Stomach (tissue), 9 donors: Measurements from ENCODE around the gene TMEM135. TPM values are rescaled to one million over a fixed set of nuclear protein-coding genes. Genes with fewer than 3 reads are reported as not detected.

Experiments
- DNase-seq, 2 donors: peaks; one replicate each; pipeline versions ENCODE4 v3.0.0 to v3.0.0-alpha.2; 2013 to 2019
- H3K27ac ChIP-seq, 5 donors: fragments of 200-600 bp in 4 of 5; sonication (generic) in 4 of 5; one replicate each; pipeline ENCODE4 v1.5.1; 2013 to 2019; ENCODE audit warnings: mild to moderate bottlenecking in 1 of 5, moderate library complexity in 1 of 5
- H3K27me3 ChIP-seq, 3 donors: fragments of 200-600 bp; sonication (generic); one replicate each; pipeline ENCODE4 v1.5.1; 2017 to 2019; ENCODE audit warnings: mixed run types in 1 of 3
- H3K36me3 ChIP-seq, 4 donors: fragments of 200-600 bp; sonication (generic); 1 replicate in 3 of 4; 2 replicates in 1 of 4; pipeline ENCODE4 v1.5.1; 2016 to 2019
- H3K4me1 ChIP-seq, 4 donors: fragments of 200-600 bp; sonication (generic); one replicate each; pipeline ENCODE4 v1.5.1; 2016 to 2019
- H3K4me3 ChIP-seq, 4 donors: fragments of 200-600 bp; sonication (generic) in 3 of 4; one replicate each; pipeline ENCODE4 v1.5.1; 2016 to 2019; ENCODE audit warnings: mild to moderate bottlenecking in 1 of 4
- H3K9me3 ChIP-seq, 4 donors: fragments of 200-600 bp; sonication (generic); one replicate each; pipeline ENCODE4 v1.5.1; 2016 to 2019
- CTCF ChIP-seq, 7 experiments: fragments of 450-650 bp in 4 of 7; fragments of 200-600 bp in 3 of 7; sonication (generic) in 3 of 7; IDR thresholded peaks; one replicate each; pipeline ENCODE4 v1.5.1; 2016 to 2019; ENCODE audit warnings: antibody characterized with exemption in 7 of 7, control low read depth in 2 of 7, mild to moderate bottlenecking in 1 of 7
- EP300 ChIP-seq: sonication (generic); formaldehyde crosslinking; IDR thresholded peaks from one replicate; pipeline ENCODE4 v1.6.1; 2017; ENCODE audit warnings: antibody characterized with exemption
- POLR2A ChIP-seq, 4 donors: fragments of 450-650 bp; IDR thresholded peaks; one replicate each; pipeline ENCODE4 v1.6.1; 2016; ENCODE audit warnings: antibody characterized with exemption in 4 of 4, control low read depth in 2 of 4, mild to moderate bottlenecking in 1 of 4, moderate library complexity in 1 of 4
- POLR2AphosphoS5 ChIP-seq, 3 donors: sonication (generic); formaldehyde crosslinking; IDR thresholded peaks; one replicate each; pipeline ENCODE4 v1.6.1; 2016; ENCODE audit warnings: antibody characterized with exemption in 3 of 3
- whole genome bisulfite sequencing, 5 donors: extraction: QIAGEN DNeasy Blood & Tissue Kit in 3 of 5; methylation state at CpG; one replicate each; pipeline versions ENCODE4 v1.1.5 to v1.1.7; 2013 to 2018; 5-methylcytosine and 5-hydroxymethylcytosine counted together
- intact Hi-C: fragments of 100-400 bp; cut with DNase I; formaldehyde crosslinking; loops from one replicate; pipeline ENCODE4 v1.15.1; 2023; ENCODE audit warnings: low total_unique reads
- polyA plus RNA-seq, 3 donors: library from polyadenylated mRNA; stranded (reverse); fragments of 200-250 nt; gene quantifications; one replicate each; pipeline ENCODE4 v1.2.3, GENCODE V29; 2013
- total RNA-seq, 5 donors: library from RNA; depleted of rRNA; stranded (reverse); fragments of >200 nt; gene quantifications; one replicate each; pipeline versions ENCODE4 v1.1.0 to v1.2.3, GENCODE V29; 2014 to 2016
- donor health status: healthy with polysubstance abuse.
- donor health status: Bipolar disorder and iron deficiency.
- donor health status: healthy.

The TMEM135 gene
- total and polyA plus RNA-seq, 8 donors, result 0.58 to 202 (median 3.9) TPM

- WGBS, 5 donors, result 86 to 96% (median 94%) methylated on average over 2 of the region's 2 CpGs
- DNase-seq, result no peak
Measured at GRCh38 chr11:87201376-87201775, 163.6 kb downstream of the TMEM135 start.

GRCh38 chr11:87203907-87204602 lies 166.3 kb downstream of the TMEM135 start:
- 66 to 86% (median 76%) methylated on average over 5 of the region's 5 CpGs for WGBS, 5 donors
- intact Hi-C loops, result no loop called here
- no peak for DNase-seq

More at GRCh38 chr11:87201376-87201775, 163.6 kb downstream of the TMEM135 start:
- Histone ChIP-seq H3K4me1 (no peaks in the 10 kb centered on the region), H3K9me3 (no peaks in the 10 kb centered on the region), H3K4me3 (no peak overlapping the region), H3K27ac (no peak overlapping the region), H3K36me3 (no peaks in the 10 kb centered on the region), H3K27me3 (no peaks in the 10 kb centered on the region)
- TF ChIP-seq CTCF (IDR thresholded peaks at IDR 0.05) (no peak), EP300 (no peak), POLR2A (IDR thresholded peaks at IDR 0.05) (no peak)
- intact Hi-C loops, result no loop called here

GRCh38 chr11:87212891-87213290 lies 175.2 kb downstream of the TMEM135 start:
- H3K4me3 ChIP-seq, result no peak overlapping the region
- WGBS, 5 donors, result 81 to 98% (median 93%) methylated on average over 1 of the region's 1 CpG

More at GRCh38 chr11:87203907-87204602, 166.3 kb downstream of the TMEM135 start:
- Histone ChIP-seq H3K36me3 (no peaks in the 10 kb centered on the region), H3K4me1 (no peaks in the 10 kb centered on the region), H3K27me3 (no peaks in the 10 kb centered on the region), H3K9me3 (no peaks in the 10 kb centered on the region), H3K27ac (no peak overlapping the region), H3K4me3 (no peak overlapping the region)
- no peak for TF ChIP-seq POLR2A (IDR thresholded peaks at IDR 0.05)
- no peak for TF ChIP-seq POLR2AphosphoS5 (IDR thresholded peaks at IDR 0.05)
- TF ChIP-seq CTCF (IDR thresholded peaks at IDR 0.05), result no peak
- no peak for TF ChIP-seq EP300

GRCh38 chr11:87213444-87213843 lies 175.7 kb downstream of the TMEM135 start:
- no peak for DNase-seq
- Histone ChIP-seq H3K27ac (no peak overlapping the region), H3K4me3 (no peak overlapping the region), H3K9me3 (no peaks in the 10 kb centered on the region), H3K27me3 (no peaks in the 10 kb centered on the region), H3K36me3 (no peaks in the 10 kb centered on the region), H3K4me1 (no peaks in the 10 kb centered on the region)
- intact Hi-C loops, result no loop called here
- TF ChIP-seq POLR2AphosphoS5 (IDR thresholded peaks at IDR 0.05) (no peak), POLR2A (IDR thresholded peaks at IDR 0.05) (no peak), CTCF (IDR thresholded peaks at IDR 0.05) (no peak), EP300 (no peak)
- WGBS, 5 donors, result 74 to 91% (median 86%) methylated on average over 2 of the region's 2 CpGs

More at GRCh38 chr11:87212891-87213290, 175.2 kb downstream of the TMEM135 start:
- H3K27me3 ChIP-seq, result no peaks in the 10 kb centered on the region
- TF ChIP-seq EP300 (no peak), CTCF (IDR thresholded peaks at IDR 0.05) (no peak), POLR2AphosphoS5 (IDR thresholded peaks at IDR 0.05) (no peak), POLR2A (IDR thresholded peaks at IDR 0.05) (no peak)
- no peaks in the 10 kb centered on the region for H3K9me3 ChIP-seq
- no peak overlapping the region for H3K27ac ChIP-seq
- no peaks in the 10 kb centered on the region for H3K36me3 ChIP-seq
- no peak for DNase-seq
- H3K4me1 ChIP-seq, result no peaks in the 10 kb centered on the region
- intact Hi-C loops, result no loop called here
